Left colon (tissue), 2 donors: ENCODE results near the gene CNP. TPM values are rescaled to one million over a fixed set of nuclear protein-coding genes. Genes with fewer than 3 reads are reported as not detected.
A peak's percentile ranks its signal among the peaks of the same experiment; 100 is the strongest.
"Not testable (repeated sequence)": the region's sequence is repeated elsewhere in the genome, so short reads cannot be mapped to it uniquely, and the experiment has no call there.

Experiments used
- ATAC-seq: fragments of 200-7000 bp; cut with Tn5 transposase; one replicate; pipeline ENCODE4 v1.9.1; 2020; ENCODE audit warnings: mild to moderate bottlenecking, moderate library complexity
- DNase-seq, 2 donors: peaks; one replicate each; pipeline ENCODE4 v3.0.0-alpha.2; 2020
- intact Hi-C, 2 donors: fragments of 100-400 bp; cut with DNase I in 1 of 2; cut with micrococcal nuclease in 1 of 2; formaldehyde crosslinking; loops; one replicate each; pipeline versions ENCODE4 v1.11.2 to v1.14.0; 2022; cut with DNase I, micrococcal nuclease
- total RNA-seq, 2 donors: library from RNA; stranded (reverse); fragmentation: NEBNext Ultra II Directional; extraction: Animal tissue kit (Norgen Biotek cat#: 25700); gene quantifications; one replicate each; pipeline ENCODE4 v1.2.1, GENCODE V29; 2021
- donor health status: DM: no; HTN: no; CAD: no.
- donor health status: DM: yes; HTN: yes; CAD: no.

Gene CNP
- total RNA-seq, 2 donors from 2014 or later: 45.6 to 53.6 TPM

DNA sequence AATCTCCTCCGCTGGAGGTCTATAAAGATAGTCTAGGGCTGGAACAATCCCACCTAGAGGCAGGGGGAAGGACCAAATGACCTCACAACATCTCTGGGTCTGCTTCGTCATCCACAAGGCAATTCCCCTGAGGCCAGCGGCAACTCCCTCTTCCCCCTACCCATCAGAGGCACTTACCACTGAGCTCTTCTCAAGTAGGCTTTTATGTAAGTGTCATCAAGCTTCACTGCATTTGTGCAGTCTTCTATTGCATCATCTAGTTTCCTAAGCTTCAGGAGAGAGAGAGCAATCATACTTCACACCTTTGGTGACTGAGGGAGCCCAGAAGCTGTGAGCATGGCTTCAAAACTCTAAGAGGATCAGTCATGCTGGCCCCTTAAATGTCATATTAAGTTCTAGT is 21.0 kb downstream of the CNP start:
- DNase-seq: no peak
- intact Hi-C loops: no loop called here
- no peak for ATAC-seq

DNA sequence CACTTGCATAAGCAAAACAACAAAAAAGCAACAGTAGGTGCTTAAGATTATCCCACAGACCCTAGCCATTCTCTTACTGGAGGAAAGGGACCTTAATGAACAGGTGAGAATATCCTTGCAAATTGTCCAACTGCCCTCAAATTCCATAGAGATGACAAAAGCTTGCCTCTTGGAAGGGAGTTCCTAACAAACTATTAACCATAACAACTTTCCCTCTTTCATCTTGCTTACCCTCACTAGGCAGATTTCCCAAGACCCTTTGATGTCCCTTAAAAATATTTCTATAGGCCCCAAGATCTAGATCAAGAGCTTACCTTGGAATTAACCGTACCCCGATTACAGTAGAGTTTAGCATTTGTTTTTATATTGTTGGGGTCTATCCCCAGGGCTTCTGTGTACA is 21.8 kb downstream of the CNP start:
- DNase-seq: no peak
- no peak for ATAC-seq
- intact Hi-C loops: no loop called here

- ATAC-seq (peak; percentile 88), DNase-seq (peak in 1 of 2 donors; percentile 40)
- intact Hi-C loops: no loop called here
Measured at GRCh38 chr17:41989702-41990419, 23.3 kb downstream of the CNP start.

GRCh38 chr17:41992576-41992975 is 26.0 kb downstream of the CNP start:
- intact Hi-C loops: no loop called here
- ATAC-seq: no peak

DNA sequence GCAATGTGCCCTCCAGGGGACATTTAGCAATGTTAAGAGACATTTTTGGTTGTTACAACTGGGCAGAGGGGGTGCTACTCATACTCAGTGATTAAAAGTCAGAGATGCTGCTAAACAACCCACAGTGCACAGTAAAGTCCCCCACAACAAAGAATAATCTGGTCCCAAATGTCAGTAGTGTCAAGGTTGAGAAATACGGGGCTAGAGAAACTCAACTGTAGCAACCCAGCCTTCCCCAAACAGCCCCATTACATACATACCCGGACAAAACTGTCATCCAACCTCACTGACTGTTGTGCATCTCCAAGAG is 30.2 kb downstream of the CNP start:
- no peak for ATAC-seq
- intact Hi-C loops: no loop called here
- DNase-seq: no peak

More at GRCh38 chr17:41992576-41992975, 26.0 kb downstream of the CNP start:
- no peak for DNase-seq

DNA sequence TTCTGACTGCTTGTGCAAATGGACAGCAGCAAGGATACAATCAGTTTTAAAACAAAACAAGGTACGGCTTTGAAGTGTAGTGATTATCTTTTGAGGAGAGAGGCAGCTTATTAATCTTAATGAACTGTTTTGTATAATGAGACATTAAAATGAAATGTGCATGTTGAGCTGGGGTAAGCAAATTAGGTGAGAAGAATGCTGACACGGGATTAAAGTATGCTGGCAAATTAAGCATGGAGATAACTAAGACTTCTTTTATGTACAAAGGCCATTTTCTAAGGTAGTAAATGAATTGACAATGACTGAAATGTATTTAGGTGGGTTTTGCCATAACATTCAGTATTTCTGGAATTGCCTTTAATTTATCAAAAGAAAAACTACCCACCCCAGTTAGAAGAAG is 31.9 kb downstream of the CNP start:
- DNase-seq (no peak), ATAC-seq (no peak)
- intact Hi-C loops: no loop called here

DNA sequence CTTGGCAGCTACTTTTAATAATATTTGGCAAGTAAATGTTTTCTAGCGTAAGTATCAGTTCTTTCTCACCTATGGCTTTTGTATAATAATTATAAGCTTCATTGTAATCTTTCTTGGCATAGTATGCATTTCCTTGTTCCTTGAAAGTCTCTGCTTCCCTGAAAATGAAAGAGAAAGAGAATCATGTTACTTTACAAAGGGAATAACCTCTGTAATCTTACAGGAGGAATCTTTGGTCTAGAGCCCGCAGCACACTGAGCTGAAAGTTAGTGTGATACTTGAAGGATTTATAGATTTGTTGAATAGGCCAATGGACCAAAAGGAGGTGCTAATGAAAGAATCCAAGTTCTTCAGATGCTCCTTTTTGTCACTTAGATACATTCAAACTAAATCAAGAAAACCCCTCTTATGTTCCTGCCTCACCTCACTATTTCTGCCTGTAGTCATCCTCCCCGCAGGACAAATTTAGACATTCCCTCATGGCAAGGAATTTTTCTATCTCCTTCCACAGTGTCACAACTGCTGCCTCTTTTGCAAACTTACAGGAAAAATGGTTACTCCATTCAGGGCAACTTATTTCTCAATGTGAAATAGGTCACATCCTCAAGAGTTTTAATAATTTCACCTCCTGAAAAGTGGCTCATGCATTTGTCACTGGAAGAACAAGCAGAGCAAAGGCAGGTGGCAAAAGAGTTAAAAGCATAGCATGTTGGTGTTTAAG is 34.0 kb downstream of the CNP start:
- ATAC-seq: peak; percentile 90
- DNase-seq: no peak
- intact Hi-C loops: no loop called here

DNA sequence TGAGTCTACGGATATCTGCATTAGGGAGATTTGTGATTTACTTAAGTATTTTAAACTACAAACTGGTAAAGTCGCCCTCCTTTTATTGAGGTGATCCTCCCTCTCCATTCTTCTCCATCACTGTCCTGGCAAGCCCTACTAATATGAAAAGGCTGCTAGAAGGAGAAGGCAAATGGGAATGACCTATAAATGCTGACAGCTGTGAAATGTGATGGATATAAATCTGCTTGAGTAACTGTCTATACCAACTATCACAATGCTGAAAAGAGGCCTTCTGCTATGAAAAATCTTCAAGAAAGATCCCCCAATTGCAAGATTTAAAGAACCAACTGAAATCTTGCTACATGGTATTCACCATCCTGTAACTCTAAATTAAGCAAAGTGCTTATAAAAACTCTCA is 35.1 kb downstream of the CNP start:
- intact Hi-C loops: no loop called here
- ATAC-seq: no peak
- no peak for DNase-seq

- DNase-seq: no peak
- no peak for ATAC-seq
- intact Hi-C loops: no loop called here
Measured at GRCh38 chr17:42002175-42002791, 35.7 kb downstream of the CNP start.

DNA sequence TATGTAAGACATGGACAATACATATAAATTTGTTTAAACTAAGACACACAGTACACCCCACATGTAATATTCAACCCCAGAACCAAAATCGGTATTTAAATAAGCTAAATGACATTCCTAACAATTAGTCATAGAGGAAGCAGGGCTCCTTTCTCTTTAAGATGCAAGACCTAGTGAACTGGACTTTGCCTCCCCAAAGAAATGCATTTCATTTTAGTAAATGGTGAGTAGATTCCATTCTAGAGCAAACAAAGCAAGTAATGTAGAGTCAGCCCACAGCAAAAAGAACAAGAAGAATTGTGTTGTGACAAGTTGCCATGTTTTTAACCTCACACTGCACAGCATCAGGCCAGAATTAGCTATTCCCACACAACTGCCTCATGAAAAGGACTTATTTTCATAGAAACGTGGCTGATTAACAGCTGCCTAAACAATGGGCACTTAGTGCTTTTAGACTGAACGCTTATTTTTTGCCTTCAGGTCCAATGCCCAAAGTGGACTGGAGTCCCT is 36.3 kb downstream of the CNP start:
- DNase-seq: no peak
- intact Hi-C loops: no loop called here
- peak; percentile 71 for ATAC-seq

DNA sequence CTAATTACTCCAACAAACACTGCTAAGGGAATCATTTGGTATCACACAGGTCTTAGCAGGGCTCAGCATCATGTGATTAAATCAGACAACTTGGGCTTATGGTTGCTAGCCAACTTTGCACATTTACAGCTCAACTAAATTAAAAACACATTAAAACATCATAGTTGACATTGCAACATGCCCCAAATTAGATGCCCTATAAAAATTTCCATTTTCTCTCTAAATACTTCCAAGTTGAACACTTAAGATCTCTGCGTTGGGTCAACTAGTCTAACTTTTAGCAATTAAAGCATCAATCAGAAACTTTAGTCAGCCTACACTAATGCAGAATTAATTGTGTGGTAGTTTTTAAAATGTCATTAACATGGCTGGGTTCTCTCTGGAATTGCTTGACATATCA is 38.6 kb downstream of the CNP start:
- no peak for ATAC-seq
- intact Hi-C loops: no loop called here
- DNase-seq: no peak

DNA sequence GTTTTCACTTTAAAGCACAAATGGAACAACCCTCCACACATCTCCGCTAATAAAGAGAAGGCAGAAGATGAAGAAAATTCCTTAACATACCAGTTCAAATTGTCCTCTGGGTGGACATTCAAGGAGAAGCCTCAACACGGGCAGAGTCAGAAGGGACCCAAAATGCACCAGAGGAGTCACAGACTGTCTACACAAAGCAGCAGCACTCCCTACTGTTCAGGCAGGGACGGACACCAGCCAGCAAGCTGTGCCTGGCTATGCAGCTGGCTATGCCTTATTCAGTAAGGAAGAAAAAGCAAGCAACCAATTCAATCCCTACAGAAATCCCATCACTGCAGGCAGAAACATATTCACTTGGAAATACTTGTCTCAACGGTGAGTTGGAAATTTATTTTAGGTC is 42.6 kb downstream of the CNP start:
- peak; percentile 64 for ATAC-seq
- DNase-seq: no peak
- intact Hi-C loops: no loop called here

DNA sequence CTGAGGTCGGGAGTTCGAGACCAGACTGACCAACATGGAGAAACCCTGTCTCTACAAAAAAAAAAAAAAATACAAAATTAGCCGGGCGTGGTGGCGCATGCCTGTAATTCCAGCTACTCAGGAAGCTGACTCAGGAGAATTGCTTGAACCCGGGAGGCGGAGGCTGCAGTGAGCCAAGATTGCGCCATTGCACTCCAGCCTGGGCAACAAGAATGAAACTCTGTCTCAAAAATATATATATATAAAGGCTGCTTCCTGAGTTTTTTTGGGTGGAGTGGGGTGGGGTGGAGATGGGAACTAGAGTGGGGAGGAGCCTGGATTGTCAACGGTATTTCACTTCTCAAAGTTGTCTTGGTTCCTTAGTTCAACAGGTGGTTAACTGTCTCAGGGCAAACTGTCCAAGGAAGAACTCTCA is 43.7 kb downstream of the CNP start:
- ATAC-seq: peak; percentile 31
- DNase-seq, intact Hi-C loops: not testable (repeated sequence)

GRCh38 chr17:42010898-42011516 is 44.4 kb downstream of the CNP start:
- ATAC-seq (no peak), DNase-seq (no peak)
- intact Hi-C loops: no loop called here

GRCh38 chr17:42012363-42012762 is 45.8 kb downstream of the CNP start:
- intact Hi-C loops, ATAC-seq, DNase-seq: not testable (repeated sequence)

DNA sequence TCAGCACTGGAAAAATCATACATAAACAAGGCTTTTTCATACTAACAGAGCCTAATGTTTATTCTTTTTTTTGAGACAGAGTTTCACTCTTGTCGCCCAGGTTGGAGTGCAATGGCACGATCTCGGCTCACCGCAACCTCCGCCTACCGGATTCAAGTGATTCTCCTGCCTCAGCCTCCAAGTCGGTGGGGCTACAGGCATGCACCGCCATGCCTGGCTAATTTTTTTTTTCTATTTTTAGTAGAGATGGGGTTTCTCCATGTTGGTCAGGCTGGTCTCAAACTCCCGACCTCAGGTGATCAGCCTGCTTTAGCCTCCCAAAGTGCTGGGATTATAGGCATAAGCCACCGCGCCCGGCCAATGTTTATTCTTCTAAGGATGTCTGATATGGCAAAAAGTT is 47.1 kb downstream of the CNP start:
- intact Hi-C loops, DNase-seq, ATAC-seq: not testable (repeated sequence)

DNA sequence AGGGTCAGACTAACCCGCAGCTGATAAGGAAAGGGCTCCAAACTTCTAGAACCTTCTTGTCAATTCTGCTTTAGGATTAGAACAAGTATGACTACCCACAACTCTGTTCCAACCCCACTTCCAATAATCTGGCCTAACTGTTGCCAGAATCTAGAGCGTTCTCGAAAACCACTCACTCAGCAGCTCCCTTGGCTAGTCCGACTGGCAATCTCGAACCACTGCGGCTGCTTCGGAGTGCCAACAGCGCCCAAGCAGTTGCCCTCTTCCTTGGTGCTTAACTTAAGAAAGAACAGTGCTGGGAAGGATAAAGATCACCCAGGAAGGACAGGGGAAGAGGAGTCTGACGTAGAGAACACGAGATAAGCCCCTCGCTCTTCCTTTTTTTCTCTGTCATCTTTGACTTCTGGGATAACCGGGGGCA is 49.8 kb downstream of the CNP start:
- DNase-seq (peak in 1 of 2 donors; percentile 33), ATAC-seq (peak; percentile 26)
- intact Hi-C loops: no loop called here

DNA sequence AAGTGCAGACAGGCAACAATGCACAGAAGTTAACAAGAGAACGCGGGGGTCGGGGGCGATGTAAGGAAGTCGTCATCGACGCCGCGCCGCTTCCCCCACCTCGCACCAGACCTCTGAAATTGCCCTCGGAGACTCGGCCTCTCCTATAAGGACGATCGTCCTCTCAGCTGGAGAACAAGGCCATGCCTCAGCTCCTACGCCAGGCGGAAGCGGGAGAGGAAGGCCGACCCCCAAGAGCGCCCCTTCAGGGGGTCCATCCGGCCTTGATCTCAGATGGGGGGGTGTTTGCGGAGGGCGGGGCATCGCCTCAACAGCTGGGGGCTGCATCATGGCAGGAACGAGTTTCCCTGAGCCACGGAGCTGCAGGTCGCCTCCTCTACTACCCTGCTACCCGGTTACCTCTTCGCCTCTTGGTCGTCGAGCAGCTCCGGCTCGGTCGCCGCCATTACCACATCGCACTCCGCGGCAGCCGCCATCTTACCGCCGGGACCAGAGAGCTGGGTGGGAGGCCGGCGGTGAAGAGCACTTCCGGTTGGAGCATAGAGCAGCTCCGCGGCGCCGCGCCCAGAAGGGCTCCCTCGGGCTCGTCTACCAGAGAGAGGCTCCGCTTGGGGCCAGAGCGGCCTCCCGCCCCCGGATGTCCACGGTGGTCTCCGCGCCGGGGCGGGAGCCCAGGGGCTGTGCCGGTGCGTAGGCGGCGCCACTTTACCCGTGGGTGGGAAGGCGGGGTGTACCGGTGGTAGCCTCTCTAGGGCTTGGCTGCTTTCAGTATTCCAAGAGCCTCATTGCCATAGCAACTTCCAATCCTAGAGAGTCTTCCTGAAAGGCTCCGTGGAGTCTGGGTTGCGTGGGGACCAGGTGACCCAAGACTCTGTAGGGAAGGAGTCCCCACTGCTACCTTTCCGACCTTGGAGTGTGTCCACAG is 50.6 kb downstream of the CNP start, which contains the start of gene DNAJC7:
TSS of gene DNAJC7 (minus strand) at position 499 of the 925 bp plus-strand sequence. CDS start at position 476, 23 bp downstream.
- intact Hi-C loops: no loop called here
- DNase-seq: peak; percentile 92 to 93
- ATAC-seq: peak; percentile 89
